ENCODE results near the gene CMA1. TPM values are rescaled to one million over a fixed set of nuclear protein-coding genes. Genes with fewer than 3 reads are reported as not detected.

CMA1 gene
- 1 to 10 TPM in 2 of 4 donors, under 1 TPM in 1, not detected in 1; 0.98 to 2.2 (median 1.9) TPM for total RNA-seq

- TF ChIP-seq CTCF (IDR thresholded peaks at IDR 0.05; ENCODE audit: low read depth), result no peak
Observed at GRCh38 chr14:24508155-24508840, at the start of gene CMA1. Gene CMA1 (minus strand): TSS chr14:24508265. CDS start chr14:24508235, 30 bp downstream.

- TF ChIP-seq CTCF (IDR thresholded peaks at IDR 0.05; ENCODE audit: low read depth), result no peak
Observed at GRCh38 chr14:24556756-24557155, 48.7 kb upstream of the CMA1 start.

- TF ChIP-seq CTCF (IDR thresholded peaks at IDR 0.05; ENCODE audit: low read depth), result no peak
Observed at GRCh38 chr14:24542346-24542936, 34.4 kb upstream of the CMA1 start.

GRCh38 chr14:24535737-24536136 is 27.7 kb upstream of the CMA1 start:
- no peak for TF ChIP-seq CTCF (IDR thresholded peaks at IDR 0.05; ENCODE audit: low read depth)

- no peak for TF ChIP-seq CTCF (IDR thresholded peaks at IDR 0.05; ENCODE audit: low read depth)
Observed at GRCh38 chr14:24534286-24534685, 26.2 kb upstream of the CMA1 start.

- no peak for TF ChIP-seq CTCF (IDR thresholded peaks at IDR 0.05; ENCODE audit: low read depth)
Observed at GRCh38 chr14:24518851-24519250, 10.8 kb upstream of the CMA1 start.

- TF ChIP-seq CTCF (IDR thresholded peaks at IDR 0.05; ENCODE audit: low read depth), result no peak
Observed at GRCh38 chr14:24514209-24514608, 6.1 kb upstream of the CMA1 start.
